GM12891 (cell line): ENCODE measurements around the gene ACAD9.

ENCODE experiments used
- PAX5 ChIP-seq: IDR thresholded peaks from 2 replicates; pipeline ENCODE4 v1.6.1; 2011; ENCODE audit warnings: low read length, moderate library complexity, mild to moderate bottlenecking; ENCODE audit not compliant: insufficient read depth, severe bottlenecking
- POLR2A ChIP-seq: IDR thresholded peaks from 2 replicates; pipeline ENCODE4 v1.6.1; 2011; ENCODE audit warnings: low read depth, low read length, control low read depth
- POLR2AphosphoS5 ChIP-seq: IDR thresholded peaks from 2 replicates; pipeline ENCODE4 v1.6.1; 2011; ENCODE audit warnings: low read depth, low read length, control low read depth
- SPI1 ChIP-seq: IDR thresholded peaks from 2 replicates; pipeline ENCODE4 v1.6.1; 2011; ENCODE audit warnings: low read depth, low read length, control low read depth
- TAF1 ChIP-seq: IDR thresholded peaks from 2 replicates; pipeline ENCODE4 v1.6.1; 2011; ENCODE audit warnings: low read depth, low read length, control low read depth

DNA sequence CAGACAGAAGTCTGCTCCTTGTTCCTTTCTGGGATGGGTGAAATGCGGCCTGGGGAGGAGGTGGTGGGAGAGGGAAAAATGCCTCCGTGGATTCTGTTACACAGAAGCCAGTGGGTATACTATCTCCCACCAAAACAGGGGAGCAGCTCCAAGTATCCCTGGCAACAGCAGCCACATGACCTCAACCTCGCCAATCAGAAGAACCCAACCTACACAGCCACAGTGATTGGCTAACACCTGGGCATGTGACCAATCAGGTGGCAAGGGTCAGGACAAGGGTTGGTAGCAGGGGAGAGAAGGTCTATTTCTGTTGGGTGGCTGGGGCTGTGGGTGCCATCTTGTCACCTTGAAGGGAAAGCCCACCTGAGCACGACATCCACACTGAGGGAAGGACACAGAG, 9.1 kb upstream of the ACAD9 start:
- TF ChIP-seq PAX5 (no peak), POLR2A (no peak), POLR2AphosphoS5 (no peak), TAF1 (no peak), SPI1 (no peak)
